ENCODE measurements around the gene RFC4.

- TF ChIP-seq KLF9 (tag by site-specific recombination; IDR thresholded peaks at IDR 0.05; ENCODE audit: low read depth), result no peak
- no peak for TF ChIP-seq ZNF174 (tag by site-specific recombination; IDR thresholded peaks at IDR 0.05)
- no peak for TF ChIP-seq ZBTB7A (tag by site-specific recombination; IDR thresholded peaks at IDR 0.05; ENCODE audit: low read depth)
- peak; percentile 80 for TF ChIP-seq ATF2 (tag by site-specific recombination; IDR thresholded peaks at IDR 0.05; ENCODE audit: low read depth)
- TF ChIP-seq CTCF (tag by site-specific recombination; IDR thresholded peaks at IDR 0.05), result no peak
- no peak for TF ChIP-seq YY1 (tag by site-specific recombination; IDR thresholded peaks at IDR 0.05)
- peak; percentile 91 for TF ChIP-seq SCRT2 (tag by site-specific recombination; IDR thresholded peaks at IDR 0.05)
These were observed 18.4 kb downstream of the RFC4 start for GRCh38 chr3:186787642-186788481.

Data from HEK293 (cell line).